ENCODE results near the gene FOXJ1.

DNA sequence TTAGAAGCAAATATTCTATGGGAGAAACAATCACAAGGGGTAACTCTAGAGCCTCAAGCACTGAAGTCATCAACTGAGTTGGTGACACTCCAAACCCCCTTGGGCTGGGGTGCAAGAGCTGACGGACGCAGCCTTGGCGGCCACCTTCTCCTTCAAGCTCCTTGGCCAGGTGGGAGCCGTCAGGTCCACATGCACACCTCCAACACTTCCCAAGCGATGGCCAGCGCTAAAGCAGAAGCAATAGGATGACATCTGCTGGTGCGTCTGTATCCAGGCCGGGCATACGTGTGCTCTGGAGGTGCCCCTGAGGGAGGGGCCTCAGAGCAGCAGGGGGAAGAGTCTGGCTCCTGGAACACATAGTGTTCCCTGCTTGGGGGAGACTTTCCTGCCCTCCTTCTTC is 12.2 kb upstream of the FOXJ1 start:
- no peak for TF ChIP-seq CTCF (IDR thresholded peaks at IDR 0.05; ENCODE audit: low read depth, low read length, poor library complexity, severe bottlenecking)
- no peak for TF ChIP-seq EZH2phosphoT487 (IDR thresholded peaks at IDR 0.05; ENCODE audit: borderline replicate concordance, low read length)
